Upper lobe of right lung (tissue), 1 donor: Measurements from ENCODE around the gene MAPKAPK2. TPM values are rescaled to one million over a fixed set of nuclear protein-coding genes. Genes with fewer than 3 reads are reported as not detected.

Experiments
- ATAC-seq: fragments of 200-7000 bp; cut with Tn5 transposase; one replicate; pipeline ENCODE4 v1.9.1; 2020; ENCODE audit warnings: mild to moderate bottlenecking, moderate library complexity
- DNase-seq: peaks from one replicate; pipeline ENCODE4 v3.0.0-alpha.2; 2020
- H3K27ac ChIP-seq: fragments of 200-600 bp; one replicate; pipeline ENCODE4 v1.8.0; 2022
- H3K27me3 ChIP-seq: fragments of 200-600 bp; one replicate; pipeline ENCODE4 v1.8.0; 2022; ENCODE audit warnings: mild to moderate bottlenecking
- H3K36me3 ChIP-seq: fragments of 200-600 bp; one replicate; pipeline ENCODE4 v1.8.0; 2022
- H3K4me1 ChIP-seq: fragments of 200-600 bp; one replicate; pipeline ENCODE4 v1.8.0; 2022
- H3K4me3 ChIP-seq: fragments of 200-600 bp; one replicate; pipeline ENCODE4 v1.8.0; 2022; ENCODE audit warnings: mild to moderate bottlenecking
- H3K9me3 ChIP-seq: fragments of 200-600 bp; one replicate; pipeline ENCODE4 v1.8.0; 2022
- CTCF ChIP-seq: fragments of 200-600 bp; IDR thresholded peaks from one replicate; pipeline ENCODE4 v1.8.0; 2022; ENCODE audit warnings: antibody characterized with exemption
- intact Hi-C: fragments of 100-400 bp; cut with DNase I; formaldehyde crosslinking; loops from one replicate; pipeline ENCODE4 v1.11.0; 2022
- total RNA-seq: library from RNA; stranded (reverse); fragmentation: NEBNext Ultra II Directional; extraction: Animal tissue kit (Norgen Biotek cat#: 25700); gene quantifications from one replicate; pipeline ENCODE4 v1.2.1, GENCODE V29; 2021
- donor health status: DM: no; HTN: yes; CAD: no; lungs with severe emphysema.

MAPKAPK2 gene
- total RNA-seq, 1 donor from 2014 or later, result 92.3 TPM

- TF ChIP-seq CTCF, result no peak
- intact Hi-C loops, result no loop called here
Observed at GRCh38 chr1:206674236-206674635, 10.5 kb upstream of the MAPKAPK2 start.

GRCh38 chr1:206674745-206675175, 9.9 kb upstream of the MAPKAPK2 start:
- Histone ChIP-seq H3K27ac (peak overlapping the region; percentile 56), H3K9me3 (no peaks in the 10 kb centered on the region), H3K27me3 (no peaks in the 10 kb centered on the region), H3K36me3 (no peaks in the 10 kb centered on the region), H3K4me1 (peaks cover 27% of the 10 kb centered on the region), H3K4me3 (no peak overlapping the region)
- ATAC-seq (peak; percentile 91), DNase-seq (peak; percentile 83)
- intact Hi-C loops, result no loop called here
- TF ChIP-seq CTCF, result no peak

More at GRCh38 chr1:206674236-206674635, 10.5 kb upstream of the MAPKAPK2 start:
- Histone ChIP-seq H3K36me3 (no peaks in the 10 kb centered on the region), H3K27me3 (no peaks in the 10 kb centered on the region), H3K9me3 (no peaks in the 10 kb centered on the region), H3K27ac (peak overlapping the region; percentile 56), H3K4me3 (no peak overlapping the region), H3K4me1 (peaks cover 27% of the 10 kb centered on the region)
- ATAC-seq (no peak), DNase-seq (no peak)

- no peak for DNase-seq
- Histone ChIP-seq H3K27ac (no peak overlapping the region), H3K9me3 (no peaks in the 10 kb centered on the region), H3K4me1 (peaks cover 27% of the 10 kb centered on the region), H3K36me3 (no peaks in the 10 kb centered on the region), H3K4me3 (no peak overlapping the region), H3K27me3 (no peaks in the 10 kb centered on the region)
- intact Hi-C loops, result no loop called here
- ATAC-seq, result no peak
- TF ChIP-seq CTCF, result no peak
Observed at GRCh38 chr1:206676499-206676898, 8.2 kb upstream of the MAPKAPK2 start.

GRCh38 chr1:206678490-206678889, 6.2 kb upstream of the MAPKAPK2 start:
- peaks cover 16% of the 10 kb centered on the region for H3K4me1 ChIP-seq
- no peaks in the 10 kb centered on the region for H3K9me3 ChIP-seq
- ATAC-seq, result no peak
- no peak for TF ChIP-seq CTCF
- H3K36me3 ChIP-seq, result no peaks in the 10 kb centered on the region
- no peak for DNase-seq
- no peak overlapping the region for H3K4me3 ChIP-seq
- H3K27me3 ChIP-seq, result no peaks in the 10 kb centered on the region
- no peak overlapping the region for H3K27ac ChIP-seq
- intact Hi-C loops, result no loop called here

DNA sequence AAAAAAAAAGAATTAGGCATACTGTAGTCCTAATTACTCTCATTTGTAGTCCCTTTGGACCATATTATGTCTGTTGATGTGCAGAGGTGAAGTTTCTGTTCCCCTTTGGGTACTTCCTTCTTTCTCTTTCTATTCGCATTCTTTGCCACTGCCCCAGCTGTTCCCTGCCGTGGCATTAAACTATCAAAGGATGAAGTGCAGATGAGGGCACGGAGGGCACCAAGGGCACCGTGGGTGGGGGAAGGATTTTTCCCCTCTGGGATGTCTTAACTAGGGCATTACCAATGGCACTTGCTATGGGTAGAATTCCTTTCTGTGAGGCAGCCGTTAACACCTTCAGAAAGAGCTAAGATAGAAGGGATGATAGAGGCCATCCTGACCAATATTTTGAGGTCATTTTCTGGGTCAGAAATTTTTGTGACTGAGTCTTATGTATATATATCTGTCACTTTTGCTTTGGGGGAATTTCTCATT, 4.9 kb upstream of the MAPKAPK2 start:
- TF ChIP-seq CTCF, result no peak

DNA sequence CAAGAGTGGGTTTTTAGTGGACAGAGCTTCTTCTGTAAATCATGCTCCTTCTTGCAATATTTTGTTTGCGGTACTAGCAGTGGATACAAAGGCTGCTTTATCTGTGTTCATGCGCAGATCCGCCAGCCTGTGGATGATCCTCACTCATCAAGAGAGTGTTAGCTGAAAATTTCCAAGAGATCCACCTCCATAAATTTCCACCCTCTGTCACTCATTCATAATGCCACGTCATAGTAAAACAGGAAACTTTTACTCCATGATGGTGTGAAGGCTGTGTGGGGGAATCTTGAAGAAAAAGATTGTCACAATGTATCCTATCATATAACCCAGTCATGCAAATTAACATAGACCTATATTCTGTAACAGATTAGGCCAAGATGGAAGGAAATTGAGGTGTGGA, 4.4 kb upstream of the MAPKAPK2 start:
- H3K27ac ChIP-seq, result no peak overlapping the region
- no peaks in the 10 kb centered on the region for H3K9me3 ChIP-seq
- no peaks in the 10 kb centered on the region for H3K27me3 ChIP-seq
- DNase-seq, result no peak
- no peak for TF ChIP-seq CTCF
- intact Hi-C loops, result no loop called here
- no peaks in the 10 kb centered on the region for H3K36me3 ChIP-seq
- no peak overlapping the region for H3K4me3 ChIP-seq
- H3K4me1 ChIP-seq, result peaks cover 11% of the 10 kb centered on the region
- ATAC-seq, result no peak

More for the DNA sequence above, 4.9 kb upstream of the MAPKAPK2 start:
- no peak overlapping the region for H3K27ac ChIP-seq
- H3K9me3 ChIP-seq, result no peaks in the 10 kb centered on the region
- no peak overlapping the region for H3K4me3 ChIP-seq
- intact Hi-C loops, result no loop called here
- ATAC-seq (peak; percentile 69), DNase-seq (no peak)
- H3K4me1 ChIP-seq, result peaks cover 14% of the 10 kb centered on the region
- H3K36me3 ChIP-seq, result no peaks in the 10 kb centered on the region
- H3K27me3 ChIP-seq, result no peaks in the 10 kb centered on the region
